K562 (cell line): Measurements from ENCODE around the gene PMP22. TPM values are rescaled to one million over a fixed set of nuclear protein-coding genes. Genes with fewer than 3 reads are reported as not detected.

ENCODE experiments used
- ATAC-seq: fragments of 200-7000 bp; cut with Tn5 transposase; 3 replicates; pipeline ENCODE4 v1.9.1; 2020; ENCODE audit warnings: moderate library complexity
- BruUV-seq: library from RNA; stranded (reverse); fragments of 400-500 nt; replicated peaks from 2 replicates; lab custom pipeline; 2021; lab: Mats Ljungman, UMichigan
- CTCF ChIA-PET: fragments of 300-600 bp; formaldehyde crosslinking; extraction: SDS; loops from one replicate; lab custom pipeline; 2021; ENCODE audit warnings: low intra/inter-chr PET ratio; lab: Yijun Ruan, JAX
- POLR2A ChIA-PET: fragments of 300-600, 350-650 bp; sonication (Branson Sonifier 250); formaldehyde crosslinking; extraction: SDS; loops from one replicate; lab custom pipeline; 2021; ENCODE audit warnings: antibody characterized with exemption, inconsistent platforms; lab: Yijun Ruan, JAX
- DNase-seq, 4 experiments: peaks; one replicate each; pipeline versions ENCODE4 v3.0.0 to v3.0.0-alpha.2; 2011 to 2018; ENCODE audit warnings: low spot score in 3 of 4, mixed read lengths in 3 of 4; ENCODE audit errors: extremely low read depth in 1 of 4
- FAIRE-seq: peaks from 2 replicates; lab custom pipeline; 2011; peaks lifted over from hg19 to GRCh38; lab: Jason Lieb, UNC
- H2AFZ ChIP-seq: 2 replicates; pipeline ENCODE4 v1.6.0; 2011; ENCODE audit warnings: low read depth, low read length, control low read depth, inconsistent platforms
- H3K27ac ChIP-seq: fragments of 200-600 bp; 3 replicates; pipeline ENCODE4 v1.8.0; 2011; ENCODE audit warnings: low read depth, mild to moderate bottlenecking, control low read depth, inconsistent platforms, low read length, moderate library complexity, mixed read lengths; ENCODE audit errors: extremely low read depth
- H3K27me3 ChIP-seq, 2 experiments: fragments of 300-600 bp in 1 of 2; 2 replicates in 1 of 2; 3 replicates in 1 of 2; pipeline versions ENCODE4 v1.6.0 to v1.8.0; 2011; ENCODE audit warnings: inconsistent platforms in 2 of 2, low read length in 2 of 2, mild to moderate bottlenecking in 1 of 2, mixed read lengths in 1 of 2, moderate library complexity in 1 of 2; ENCODE audit not compliant: control insufficient read depth in 2 of 2, insufficient read depth in 2 of 2
- H3K36me3 ChIP-seq: fragments of 300-600 bp; 3 replicates; pipeline ENCODE4 v1.8.0; 2011; ENCODE audit warnings: mild to moderate bottlenecking, low read length, inconsistent platforms; ENCODE audit not compliant: control insufficient read depth, insufficient read depth
- H3K4me1 ChIP-seq, 2 experiments: fragments of 200-600 bp in 1 of 2; replicated peaks in 1 of 2; 2 replicates in 1 of 2; 3 replicates in 1 of 2; pipeline versions ENCODE4 v1.5.1 to v1.8.0; 2011; ENCODE audit warnings: inconsistent platforms in 2 of 2, low read length in 2 of 2, mild to moderate bottlenecking in 1 of 2, mixed read lengths in 1 of 2, moderate library complexity in 1 of 2; ENCODE audit not compliant: control insufficient read depth in 2 of 2, insufficient read depth in 2 of 2
- H3K4me2 ChIP-seq: 2 replicates; pipeline ENCODE4 v1.6.1; 2011; ENCODE audit warnings: low read length, control low read depth, inconsistent platforms, mixed read lengths; ENCODE audit not compliant: insufficient read depth
- H3K4me3 ChIP-seq: fragments of 200-600 bp; sonication (generic), shearing (Covaris generic); 2 replicates; pipeline ENCODE4 v1.5.1; 2016; ENCODE audit warnings: control low read depth, inconsistent platforms
- H3K79me2 ChIP-seq: fragments of 200-600 bp; 3 replicates; pipeline ENCODE4 v1.8.0; 2011; ENCODE audit warnings: low read length, inconsistent platforms; ENCODE audit not compliant: control insufficient read depth, insufficient read depth
- H3K9ac ChIP-seq, 2 experiments: 2 replicates each; pipeline versions ENCODE4 v1.6.0 to v1.6.1; 2011; ENCODE audit warnings: low read depth in 2 of 2, low read length in 2 of 2, control low read depth in 1 of 2, inconsistent platforms in 1 of 2, mild to moderate bottlenecking in 1 of 2, mixed read lengths in 1 of 2; ENCODE audit not compliant: insufficient read depth in 1 of 2
- H3K9me1 ChIP-seq: one replicate; pipeline ENCODE4 v1.6.0; 2011; ENCODE audit warnings: inconsistent platforms, mild to moderate bottlenecking, low read length, moderate library complexity; ENCODE audit not compliant: control insufficient read depth, insufficient read depth
- H3K9me3 ChIP-seq: replicated peaks from 2 replicates; pipeline ENCODE4 v1.5.1; 2011; ENCODE audit warnings: low read depth, low read length, inconsistent platforms; ENCODE audit not compliant: control insufficient read depth, insufficient read depth
- H4K20me1 ChIP-seq: replicated peaks from 2 replicates; pipeline ENCODE4 v1.6.1; 2011; ENCODE audit warnings: low read length, inconsistent platforms, mixed read lengths; ENCODE audit not compliant: control insufficient read depth, insufficient read depth
- ATF1 ChIP-seq, 2 experiments: fragments of 450-650 bp in 1 of 2; IDR thresholded peaks; 2 replicates each; pipeline ENCODE4 v1.6.1; 2016; ENCODE audit warnings: missing compliant biosample characterization in 1 of 2, missing genetic modification characterization in 1 of 2
- ATF7 ChIP-seq: fragments of 450-650 bp; IDR thresholded peaks from 2 replicates; pipeline ENCODE4 v1.7.1; 2014; ENCODE audit warnings: mild to moderate bottlenecking, moderate library complexity
- EP400 ChIP-seq: fragments of 450-650 bp; IDR thresholded peaks from 2 replicates; pipeline ENCODE4 v1.6.1; 2017; ENCODE audit warnings: antibody characterized with exemption, mild to moderate bottlenecking, moderate library complexity
- HDAC1 ChIP-seq, 2 experiments: fragments of 450-650 bp; IDR thresholded peaks; 2 replicates each; pipeline ENCODE4 v1.6.1; 2016 to 2017; ENCODE audit warnings: inconsistent platforms in 1 of 2, mild to moderate bottlenecking in 1 of 2, moderate library complexity in 1 of 2
- HOXB6 ChIP-seq: fragments of 250-450 bp; sonication (Bioruptor Pico); IDR thresholded peaks from 2 replicates; pipeline ENCODE4 v1.5.1; 2022; ENCODE audit warnings: mild to moderate bottlenecking, borderline replicate concordance
- JUN ChIP-seq, 2 experiments: sonication (generic) in 1 of 2; formaldehyde crosslinking in 1 of 2; IDR thresholded peaks; 2 replicates each; pipeline versions ENCODE4 v1.6.1 to v1.8.0; 2012 to 2022; ENCODE audit warnings: borderline replicate concordance in 2 of 2, mild to moderate bottlenecking in 2 of 2, improper control_type of control experiment in 1 of 2, low read depth in 1 of 2, low read length in 1 of 2, missing genetic modification reagents in 1 of 2
- JUND ChIP-seq, 2 experiments: IDR thresholded peaks; 2 replicates in 1 of 2; 3 replicates in 1 of 2; pipeline ENCODE4 v1.6.1; 2011; ENCODE audit warnings: borderline replicate concordance in 2 of 2, low read depth in 2 of 2, low read length in 2 of 2, improper control_type of control experiment in 1 of 2, missing biosample characterization in 1 of 2, missing genetic modification characterization in 1 of 2, missing genetic modification reagents in 1 of 2
- MAZ ChIP-seq, 2 experiments: fragments of 450-650 bp in 1 of 2; sonication (generic) in 1 of 2; formaldehyde crosslinking; IDR thresholded peaks in 1 of 2; conservative IDR thresholded peaks in 1 of 2; 2 replicates each; pipeline versions ENCODE4 v1.4.0 to v1.5.0; 2020; ENCODE audit warnings: mild to moderate bottlenecking in 1 of 2, missing genetic modification reagents in 1 of 2
- NRF1 ChIP-seq, 2 experiments: fragments of 450-650 bp; IDR thresholded peaks in 1 of 2; conservative IDR thresholded peaks in 1 of 2; 2 replicates each; pipeline ENCODE4 v1.6.1; 2014; ENCODE audit warnings: mild to moderate bottlenecking in 2 of 2
- POU5F1 ChIP-seq: fragments of 150-350 bp; IDR thresholded peaks from 2 replicates; pipeline ENCODE4 v1.6.1; 2014; ENCODE audit warnings: borderline replicate concordance, low read length, low read depth, mild to moderate bottlenecking; ENCODE audit not compliant: partially characterized antibody
- PURB ChIP-seq: sonication (generic); formaldehyde crosslinking; IDR thresholded peaks from 2 replicates; pipeline ENCODE4 v1.9.0; 2021; ENCODE audit warnings: low read depth, mild to moderate bottlenecking, missing genetic modification reagents
- TCF3 ChIP-seq: sonication (generic); formaldehyde crosslinking; IDR thresholded peaks from 2 replicates; pipeline ENCODE4 v1.4.0; 2020; ENCODE audit warnings: mild to moderate bottlenecking, missing genetic modification reagents
- TRIM28 ChIP-seq: fragments of 450-650 bp; IDR thresholded peaks from 2 replicates; pipeline ENCODE4 v1.6.1; 2017
- ZNF445 ChIP-seq: fragments of 250-450 bp; sonication (Bioruptor Pico); IDR thresholded peaks from 2 replicates; pipeline ENCODE4 v1.4.0; 2020; ENCODE audit warnings: low read depth, mild to moderate bottlenecking, moderate library complexity
- ZNF75A ChIP-seq: fragments of 450-650 bp; formaldehyde crosslinking; IDR thresholded peaks from 2 replicates; pipeline ENCODE4 v1.4.0; 2020; ENCODE audit warnings: mild to moderate bottlenecking
- ZNF76 ChIP-seq: fragments of 250-450 bp; sonication (Bioruptor Pico); IDR thresholded peaks from 2 replicates; pipeline ENCODE4 v1.4.0; 2020; ENCODE audit warnings: mild to moderate bottlenecking, moderate library complexity, borderline replicate concordance
- ZNF785 ChIP-seq: fragments of 250-450 bp; sonication (Bioruptor Pico); IDR thresholded peaks from 2 replicates; pipeline ENCODE4 v1.4.0; 2020; ENCODE audit warnings: mild to moderate bottlenecking
- WGBS: fragments of 100-300 bp; shearing (Covaris generic); methylation state at CpG from one replicate; pipeline ENCODE4 v1.1.6; 2016; ENCODE audit warnings: low coverage, mixed read lengths; ENCODE audit not compliant: insufficient coverage; ENCODE audit errors: missing lambda C conversion rate; 5-methylcytosine and 5-hydroxymethylcytosine counted together
- in situ Hi-C: fragments of 300-500 bp; cut with MboI; formaldehyde crosslinking; loops from 4 replicates; pipeline ENCODE4 v1.15.0; 2018; ENCODE audit warnings: inconsistent platforms, mixed read lengths
- intact Hi-C: fragments of 100-400 bp; cut with micrococcal nuclease; formaldehyde crosslinking; loops from 2 replicates; pipeline ENCODE4 v1.14.2; 2022
- polyA plus RNA-seq, 8 experiments: library from polyadenylated mRNA; depleted of rRNA in 4 of 8; stranded (reverse) in 5 of 8; unstranded in 3 of 8; fragments of >200 nt; fragmentation: Nextera tagmentation in 2 of 8; fragmentation: Illumina TruSeq in 1 of 8; extraction: Ambion mirVana in 2 of 8; extraction: Trizol in 1 of 8; gene quantifications; 2 replicates each; pipeline versions ENCODE4 v1.2.1 to v1.2.3, GENCODE V29; 2011 to 2014; ENCODE audit warnings: inconsistent platforms in 1 of 8, missing spikeins in 1 of 8
- total RNA-seq, 7 experiments: library from RNA; depleted of rRNA in 6 of 7; stranded (reverse); fragments of >200 nt in 6 of 7; fragmentation: Illumina TruSeq in 2 of 7; extraction: Trizol in 2 of 7; gene quantifications; 2 replicates each; pipeline versions ENCODE4 v1.2.1 to v1.2.3, GENCODE V29; 2011 to 2021; ENCODE audit warnings: low replicate concordance in 1 of 7

The PMP22 gene
- total and polyA plus RNA-seq, 9 of the 15 experiments (the other 6 are each of a cell fraction or from before 2014, with no cell fraction given) = 12.6 to 62.3 (median 25.8) TPM

DNA sequence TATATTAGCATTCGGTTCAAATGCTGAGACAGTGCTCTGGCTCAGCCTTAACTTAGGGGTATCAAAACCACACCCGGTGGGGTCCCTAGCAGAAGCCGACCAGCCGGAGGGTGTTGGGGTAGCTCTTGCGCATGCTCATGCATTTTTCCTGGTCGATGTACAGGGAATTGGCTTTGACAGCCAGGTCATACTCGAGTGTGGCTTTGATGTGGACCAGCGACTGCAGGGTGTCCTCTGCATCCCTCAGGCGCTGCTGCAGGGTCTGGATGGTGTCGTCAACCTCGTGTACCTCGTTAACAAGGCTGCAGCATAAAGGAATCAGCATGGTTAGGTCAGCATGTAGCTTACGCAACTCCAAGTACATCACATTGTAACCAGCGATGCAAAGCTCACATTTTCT, 38.7 kb upstream of the PMP22 start:
- FAIRE-seq (no peak), ATAC-seq (no peak), DNase-seq (no peak)
- WGBS = 6% methylated on average over 12 of the region's 14 CpGs
- Histone ChIP-seq H3K79me2 (no peaks in the 10 kb centered on the region), H3K9me3 (no peaks in the 10 kb centered on the region), H4K20me1 (no peaks in the 10 kb centered on the region), H2AFZ (no peak overlapping the region), H3K27ac (no peak overlapping the region), H3K27me3 (peaks cover 0 to 19% of the 10 kb centered on the region in 2 experiments; a peak in 3 of 5 replicates), H3K4me3 (no peak overlapping the region), H3K4me2 (no peak overlapping the region), H3K9ac (no peak overlapping the region), H3K9me1 (no peaks in the 10 kb centered on the region), H3K4me1 (no peaks in the 10 kb centered on the region), H3K36me3 (no peaks in the 10 kb centered on the region)
- TF ChIP-seq NRF1 (conservative IDR thresholded peaks at IDR 0.05 in 1 of 2, IDR thresholded peaks at IDR 0.05 in 1 of 2) (peak; percentile 20 to 46; a peak in 2 of 4 replicates), HDAC1 (IDR thresholded peaks at IDR 0.05) (no peak)
- CTCF ChIA-PET = no interaction called here
- POLR2A ChIA-PET = interaction anchor here (0.5 kb wide), 1 partner anchor 157 kb away, joined by 3 read pairs; no protein-coding TSS in a partner anchor
- intact Hi-C loops = no loop called here
- in situ Hi-C loops = no loop called here
- no TSS peak for BruUV-seq

DNA sequence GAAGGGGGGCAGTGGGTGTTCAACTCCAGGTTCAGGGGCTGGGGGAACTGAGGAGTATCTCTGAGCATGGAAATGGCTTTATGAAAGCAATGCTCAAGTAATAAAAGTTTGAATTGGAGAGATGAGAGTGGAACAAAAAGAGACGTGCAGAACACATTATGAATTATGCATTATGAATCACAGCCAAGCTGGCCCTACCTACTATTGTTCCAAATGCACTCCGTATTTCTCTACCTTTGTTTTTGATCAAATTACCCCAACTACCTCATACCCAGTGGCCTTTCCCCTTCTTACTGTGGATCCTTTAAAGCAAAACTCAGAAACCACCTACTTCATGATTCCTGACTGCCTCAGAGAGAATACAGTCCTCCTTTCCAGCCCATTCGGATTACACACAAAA, 38.1 kb upstream of the PMP22 start:
- Histone ChIP-seq H3K27me3 (peaks cover 0 to 13% of the 10 kb centered on the region in 2 experiments; a peak in 3 of 5 replicates), H4K20me1 (no peaks in the 10 kb centered on the region), H3K9me3 (no peaks in the 10 kb centered on the region), H3K79me2 (no peaks in the 10 kb centered on the region), H3K4me3 (no peak overlapping the region), H3K4me1 (no peaks in the 10 kb centered on the region), H2AFZ (no peak overlapping the region), H3K36me3 (no peaks in the 10 kb centered on the region), H3K27ac (no peak overlapping the region), H3K9me1 (no peaks in the 10 kb centered on the region), H3K9ac (no peak overlapping the region), H3K4me2 (no peak overlapping the region)
- ATAC-seq (no peak), FAIRE-seq (no peak), DNase-seq (no peak)
- intact Hi-C loops = no loop called here
- ChIA-PET POLR2A (no interaction called here), CTCF (no interaction called here)
- 3% methylated on average over 3 of the region's 3 CpGs for WGBS
- in situ Hi-C loops = no loop called here
- BruUV-seq = no TSS peak
- TF ChIP-seq JUND (IDR thresholded peaks at IDR 0.05; ENCODE audit: borderline replicate concordance, low read depth, low read length) = no peak
- no peak for TF ChIP-seq JUND (tag; IDR thresholded peaks at IDR 0.05; ENCODE audit: borderline replicate concordance, low read depth, low read length)
- no peak for TF ChIP-seq ZNF76
- no peak for TF ChIP-seq POU5F1
- no peak for TF ChIP-seq ATF7
- no peak for TF ChIP-seq JUN (IDR thresholded peaks at IDR 0.05; ENCODE audit: borderline replicate concordance, low read depth, low read length)
- no peak for TF ChIP-seq JUN (CRISPR knock-in tag; IDR thresholded peaks at IDR 0.05; ENCODE audit: borderline replicate concordance)
- no peak for TF ChIP-seq PURB
- TF ChIP-seq ZNF75A = no peak
- no peak for TF ChIP-seq EP400
- no peak for TF ChIP-seq MAZ (CRISPR knock-in tag; conservative IDR thresholded peaks at IDR 0.05 in 1 of 2, IDR thresholded peaks at IDR 0.05 in 1 of 2)
- no peak for TF ChIP-seq ATF1 (CRISPR knock-in tag; IDR thresholded peaks at IDR 0.05)
- no peak for TF ChIP-seq ATF1 (tag; IDR thresholded peaks at IDR 0.05)
- TF ChIP-seq HOXB6 (CRISPR knock-in tag) = no peak
- TF ChIP-seq ZNF785 (CRISPR knock-in tag) = no peak
- TF ChIP-seq TCF3 (CRISPR knock-in tag) = no peak
- TF ChIP-seq TRIM28 = no peak
- TF ChIP-seq ZNF445 = no peak
